Stimulated activated naive CD4-positive, alpha-beta T cell treated with Interleukin-2 at 50 U/mL for 16 hours (primary cell): ENCODE measurements around the gene GPR132.
A peak's percentile ranks its signal among the peaks of the same experiment; 100 is the strongest.

Experiments
- DNase-seq: peaks from one replicate; lab custom pipeline; 2025; lab: John Stamatoyannopoulos, UW

GPR132 gene

DNA sequence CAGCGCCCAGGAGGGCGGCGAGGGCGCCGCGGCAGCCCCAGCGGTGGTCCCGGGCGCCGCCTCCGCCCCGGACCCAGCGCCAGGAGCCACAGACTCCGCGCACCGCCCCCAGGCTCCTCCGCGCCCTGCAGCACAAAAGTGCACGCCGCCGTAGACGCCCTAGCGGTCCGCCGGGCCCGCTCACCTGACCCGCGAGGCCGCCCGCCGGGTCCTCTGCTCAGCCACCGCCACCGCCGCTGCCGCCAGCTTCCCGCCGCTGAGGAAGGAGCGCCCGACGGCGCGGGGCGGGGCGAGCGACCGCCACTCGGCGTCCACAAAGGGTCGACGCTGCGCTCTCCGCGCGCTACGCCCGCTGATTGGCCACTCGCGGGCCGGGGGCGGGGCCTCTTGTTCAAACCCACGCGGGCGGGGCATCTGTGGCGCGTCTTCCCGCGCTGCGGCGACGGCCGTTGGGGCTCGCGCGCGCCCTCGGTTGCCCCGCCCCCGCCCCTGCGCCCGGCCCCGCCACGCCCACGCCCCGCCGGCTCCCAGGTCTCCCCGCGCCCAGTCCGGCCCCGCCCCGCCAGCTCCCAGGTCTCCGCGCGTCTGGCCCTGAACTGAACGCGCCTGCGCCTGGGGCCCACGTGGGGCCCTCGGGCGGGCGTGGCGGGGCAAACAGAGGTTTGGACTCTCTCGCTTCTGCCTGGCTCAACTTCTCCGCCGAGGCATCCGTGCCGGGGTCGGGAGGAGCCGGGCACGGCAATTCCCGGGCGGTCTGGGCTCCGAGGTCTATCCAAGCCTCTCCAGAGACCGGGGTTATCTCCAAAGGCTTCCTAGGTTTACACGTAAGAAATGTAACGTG, 44.2 kb downstream of the GPR132 start, which contains the start of gene CDCA4:
CDCA4 (minus strand) TSS at position 269 of the 841 bp plus-strand sequence. CDS start 9,154 bp downstream, outside the sequence.
- DNase-seq = peak; percentile 99

DNA sequence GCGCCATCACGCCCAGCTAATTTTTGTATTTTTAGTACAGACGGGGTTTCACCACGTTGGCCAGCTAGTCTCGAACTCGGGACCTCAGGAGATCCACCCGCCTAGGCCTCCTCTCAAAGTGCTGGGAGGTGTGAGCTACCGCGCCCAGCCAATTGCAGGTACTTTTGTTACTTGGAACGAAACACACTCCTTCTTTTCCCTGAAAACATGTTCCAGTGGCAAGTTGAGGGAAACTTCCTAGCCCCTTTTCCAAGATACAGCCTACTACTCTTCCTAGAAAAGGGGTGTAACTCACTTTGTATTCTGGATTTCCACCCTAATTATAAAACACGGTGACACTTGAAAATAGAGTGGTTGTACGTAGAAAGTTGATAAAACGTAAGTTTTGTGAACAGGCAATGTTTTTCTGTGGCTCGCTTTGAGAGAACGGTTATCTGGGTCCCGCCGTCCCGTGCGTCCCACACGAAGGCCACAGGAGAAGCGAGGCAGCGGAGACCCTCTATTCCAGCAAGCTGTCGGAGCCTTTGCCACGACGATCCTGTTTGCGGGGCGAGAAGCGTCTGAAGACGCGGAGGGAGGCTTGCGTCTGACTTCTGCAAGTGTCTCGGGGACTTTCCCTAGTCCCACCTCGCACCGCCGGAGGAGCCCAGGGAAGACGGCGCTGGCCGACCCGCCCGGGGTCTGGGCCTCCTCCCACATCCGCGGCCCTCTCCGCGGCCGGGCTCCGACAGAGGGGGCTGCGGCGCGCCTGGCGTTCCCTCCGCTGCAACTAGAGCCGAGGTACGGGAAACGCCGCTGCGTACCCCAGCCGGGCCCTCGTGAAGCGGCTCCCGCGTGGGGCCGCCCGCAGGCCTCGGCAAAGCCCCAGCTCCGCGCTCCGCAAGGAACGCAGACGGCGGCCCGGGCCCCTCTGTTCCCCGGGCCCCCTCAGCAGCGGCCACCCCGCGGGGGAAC, 45.1 kb downstream of the GPR132 start:
- peak; percentile 59 for DNase-seq

DNA sequence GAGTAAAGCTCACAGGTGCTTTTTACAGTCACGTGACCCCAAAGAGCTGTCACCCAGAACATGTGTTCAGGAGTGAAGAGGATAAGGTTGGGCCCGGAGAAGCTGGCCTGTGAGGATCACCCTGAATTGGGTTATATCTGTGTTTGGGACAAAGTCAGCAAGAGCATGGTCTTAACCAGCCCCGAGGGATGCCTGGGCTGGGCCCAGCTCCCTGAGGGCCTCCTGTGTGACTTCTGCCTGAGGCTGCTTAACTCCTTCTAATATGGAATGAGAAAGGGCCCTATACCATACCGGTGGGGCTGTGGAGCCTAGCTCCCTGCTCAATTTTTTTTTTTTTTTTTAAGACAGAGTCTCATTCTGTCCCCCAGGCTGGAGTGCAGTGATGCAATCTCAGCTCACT, 46.8 kb downstream of the GPR132 start:
- no peak for DNase-seq

DNA sequence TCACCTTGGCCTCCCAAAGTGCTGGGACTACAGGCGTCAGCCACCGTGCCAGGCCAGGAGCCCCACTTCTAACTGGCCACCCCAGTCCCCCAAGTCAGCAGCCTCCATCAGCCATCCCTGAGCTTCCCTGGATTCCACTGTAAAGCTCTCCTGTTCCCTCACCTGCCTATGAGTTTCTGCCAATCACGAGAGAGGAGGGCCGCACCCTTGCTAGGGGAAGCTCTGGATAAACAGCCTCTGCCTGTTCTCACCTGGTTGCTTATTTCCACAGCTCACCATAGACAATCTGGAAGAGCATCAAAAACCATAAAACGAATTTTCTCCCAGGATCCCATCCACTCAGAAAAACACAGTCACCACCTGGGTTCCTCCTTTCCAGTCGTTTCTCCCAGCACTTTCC, 49.3 kb downstream of the GPR132 start:
- no peak for DNase-seq

DNA sequence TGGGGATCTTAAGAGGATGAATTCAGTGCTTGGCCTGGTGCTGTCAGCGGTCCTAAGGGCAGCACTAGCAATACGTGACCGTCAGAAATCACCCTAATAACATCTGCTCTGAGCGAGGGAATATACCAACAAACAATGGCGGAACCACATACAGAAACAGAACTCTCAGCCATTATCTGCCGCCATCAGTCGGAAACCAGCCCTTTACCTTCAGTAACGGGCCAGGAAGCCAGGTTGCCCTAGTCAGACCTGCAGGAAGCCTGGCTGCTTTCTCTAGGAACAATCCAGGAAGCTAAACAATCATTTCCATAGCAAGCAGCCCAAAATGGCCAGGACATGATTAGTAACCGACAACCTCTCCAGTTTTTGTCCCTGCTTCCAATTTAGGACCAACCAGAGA, 50.0 kb downstream of the GPR132 start:
- DNase-seq = no peak

DNA sequence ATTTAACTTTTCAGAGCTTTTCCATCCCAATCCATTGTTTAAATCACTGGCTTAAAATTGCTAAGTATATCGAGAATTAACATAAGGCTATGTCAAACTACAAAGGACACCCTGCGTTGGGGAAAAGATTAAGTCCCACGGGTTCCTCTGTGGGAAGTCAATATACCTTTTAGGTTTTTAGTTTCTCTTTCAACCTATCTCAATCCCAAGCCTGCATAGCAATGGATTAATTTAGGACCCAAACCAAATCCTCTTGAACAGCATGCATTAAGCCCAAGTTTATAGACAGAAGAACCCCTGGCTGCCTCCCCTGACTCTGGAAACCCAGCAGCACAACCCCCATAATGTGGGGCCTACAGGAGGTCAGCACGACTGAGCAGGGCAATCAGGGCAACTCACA, 50.6 kb downstream of the GPR132 start:
- DNase-seq = no peak

DNA sequence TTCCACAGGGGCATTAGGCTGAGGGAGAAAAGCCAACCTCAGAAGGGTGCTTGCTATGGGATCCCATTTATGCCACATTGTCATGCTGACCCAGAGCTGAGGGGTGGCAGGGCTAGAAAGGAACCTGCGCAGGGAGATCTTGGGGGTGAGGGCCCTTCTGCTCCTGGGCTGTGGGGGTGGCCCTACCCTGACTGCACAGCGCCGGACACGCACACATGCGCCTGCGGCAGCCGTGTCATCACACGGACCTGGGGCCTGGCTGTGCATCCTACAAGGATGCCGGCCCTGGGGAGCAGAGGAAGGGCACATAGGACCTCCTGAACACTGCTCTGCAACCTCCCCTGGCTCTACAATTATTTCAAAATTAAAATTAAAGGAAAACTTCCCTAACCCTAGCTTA, 51.2 kb downstream of the GPR132 start:
- no peak for DNase-seq

DNA sequence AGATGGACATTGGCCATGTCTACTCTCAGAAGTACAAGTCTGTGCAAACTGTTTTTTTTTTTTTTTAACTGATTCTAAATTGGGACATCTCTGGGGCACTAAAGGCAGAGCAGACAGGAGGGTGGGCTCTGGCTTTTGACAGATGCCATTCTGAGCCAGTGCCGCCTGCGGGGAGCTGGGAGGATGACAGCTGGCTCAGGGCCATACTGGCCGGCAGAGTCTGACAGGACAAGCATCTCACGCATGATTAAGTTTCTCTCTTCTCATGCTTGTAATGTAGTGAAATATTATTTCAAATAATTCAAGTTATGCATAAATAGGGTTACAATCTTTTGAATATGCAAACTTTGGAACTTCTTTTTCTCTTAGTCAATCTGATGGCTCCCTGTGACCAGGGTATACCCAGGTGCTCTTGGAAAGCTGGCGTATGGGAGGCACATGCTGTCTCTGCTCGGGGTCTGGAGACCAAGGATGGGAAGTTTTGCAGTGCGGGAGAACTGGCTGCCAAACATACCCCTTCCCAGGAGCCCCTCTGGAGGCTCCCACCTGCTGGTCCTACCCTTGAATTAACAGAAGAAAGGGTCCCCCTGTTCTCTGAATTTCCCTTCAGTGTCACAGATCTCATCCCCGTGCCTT, 52.0 kb downstream of the GPR132 start:
- DNase-seq = no peak

DNA sequence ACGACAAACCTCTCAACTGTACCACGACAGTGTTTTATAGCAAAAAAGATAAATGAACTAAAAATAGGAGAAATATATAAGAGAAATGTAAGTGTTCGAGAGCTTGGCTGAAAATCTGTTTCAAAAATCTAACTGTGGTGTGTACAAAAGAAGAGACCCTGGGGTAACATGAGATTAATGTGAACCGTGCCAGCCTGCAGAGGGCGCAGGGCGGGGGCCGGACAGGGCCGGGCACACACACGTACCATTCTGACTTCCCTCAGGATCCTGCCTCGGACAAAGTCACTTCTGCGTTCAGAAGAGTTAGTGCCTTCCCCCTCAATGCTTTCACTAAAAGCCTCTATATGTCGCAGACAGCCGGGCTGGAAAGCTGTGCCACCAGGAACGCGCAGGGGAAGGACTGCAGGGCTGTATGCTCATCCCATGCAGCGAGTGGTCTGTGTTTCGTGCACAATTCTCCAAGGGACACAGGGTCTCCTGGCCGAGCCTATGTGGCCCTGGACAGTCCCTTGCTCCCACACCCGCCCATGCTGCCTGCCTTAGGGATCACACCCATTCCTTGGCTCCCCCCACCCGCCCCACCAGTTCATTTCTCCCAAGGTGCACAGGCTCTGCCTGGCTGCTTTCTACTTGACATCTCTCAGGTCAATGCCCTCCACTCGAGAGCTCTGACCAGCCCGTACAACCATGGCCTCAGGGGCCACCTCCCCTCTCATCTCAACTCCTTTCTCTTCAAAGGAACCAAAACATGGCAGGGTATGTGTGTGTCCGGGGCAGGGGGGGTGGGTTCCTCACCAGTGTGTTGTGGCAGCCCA, 52.9 kb downstream of the GPR132 start:
- DNase-seq = no peak

DNA sequence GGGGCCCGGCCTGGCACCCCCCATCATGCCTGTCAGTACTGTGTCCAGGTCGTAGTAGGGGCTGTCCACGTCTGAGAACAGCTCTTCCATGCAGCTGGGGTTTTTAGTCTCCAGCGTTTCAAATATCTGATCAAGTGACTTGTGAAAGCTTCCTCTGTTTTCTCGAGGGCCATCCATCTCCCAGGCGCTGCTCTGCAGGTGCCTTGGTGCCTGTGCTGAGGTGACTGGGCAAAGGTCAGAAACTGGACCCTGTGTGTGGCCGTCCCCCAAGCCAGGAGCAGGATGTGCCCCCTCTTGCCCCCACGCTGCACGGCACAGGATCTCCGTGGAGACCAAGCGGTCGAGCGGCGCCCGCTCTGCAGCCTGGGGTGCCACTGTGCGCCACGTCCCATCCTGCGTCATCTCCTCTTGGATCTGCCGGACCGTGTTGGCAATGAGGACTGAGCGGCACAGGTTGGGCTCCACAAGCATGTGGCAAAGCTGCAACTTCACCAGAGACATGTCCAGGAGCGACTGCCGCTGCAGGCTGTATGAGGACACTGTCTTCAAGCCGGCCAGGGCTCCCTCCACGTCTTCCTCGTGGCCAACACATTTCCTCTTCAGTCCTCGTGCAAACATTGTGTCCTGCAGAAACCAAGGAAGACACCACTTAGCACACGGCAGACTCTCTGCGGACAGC, 53.8 kb downstream of the GPR132 start:
- DNase-seq = no peak

DNA sequence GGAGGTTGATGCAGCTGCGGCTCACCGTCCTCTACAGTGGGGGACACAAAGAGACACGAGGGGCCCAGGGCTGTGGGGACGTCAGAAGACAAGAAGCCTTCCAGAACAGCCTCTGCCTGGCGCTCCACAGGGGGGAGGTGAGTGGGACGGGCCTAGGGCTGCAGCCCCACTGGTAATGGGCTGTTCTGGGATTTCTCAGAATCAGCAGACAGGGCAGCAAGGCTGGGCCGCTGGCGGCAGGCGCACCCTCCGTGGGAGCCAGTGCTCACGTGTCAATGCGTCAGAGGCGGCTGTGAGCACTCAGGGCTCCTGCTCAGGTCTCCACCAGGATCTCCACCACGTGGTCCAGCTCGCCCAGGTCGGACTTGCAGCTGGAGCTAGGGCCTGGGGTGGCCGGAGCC, 54.3 kb downstream of the GPR132 start:
- DNase-seq = no peak

DNA sequence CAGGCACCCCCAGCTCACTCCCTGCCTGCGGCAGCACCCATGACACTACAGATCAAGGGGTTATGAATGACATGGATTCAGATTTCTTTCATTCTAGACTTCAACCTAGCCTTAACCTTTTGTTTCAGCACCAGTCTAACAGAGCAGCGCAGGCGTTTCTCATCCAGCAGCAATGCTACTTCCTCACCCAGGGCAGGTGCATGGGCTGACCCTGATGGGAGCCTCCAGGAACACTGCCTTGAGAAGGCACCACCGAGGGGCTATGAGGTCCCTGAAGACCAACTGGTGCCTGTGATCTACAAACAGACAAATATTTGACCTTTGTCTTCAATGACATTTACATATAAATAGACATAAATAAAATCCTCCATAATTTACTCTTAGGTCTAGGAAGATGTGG, 55.1 kb downstream of the GPR132 start:
- DNase-seq = no peak

DNA sequence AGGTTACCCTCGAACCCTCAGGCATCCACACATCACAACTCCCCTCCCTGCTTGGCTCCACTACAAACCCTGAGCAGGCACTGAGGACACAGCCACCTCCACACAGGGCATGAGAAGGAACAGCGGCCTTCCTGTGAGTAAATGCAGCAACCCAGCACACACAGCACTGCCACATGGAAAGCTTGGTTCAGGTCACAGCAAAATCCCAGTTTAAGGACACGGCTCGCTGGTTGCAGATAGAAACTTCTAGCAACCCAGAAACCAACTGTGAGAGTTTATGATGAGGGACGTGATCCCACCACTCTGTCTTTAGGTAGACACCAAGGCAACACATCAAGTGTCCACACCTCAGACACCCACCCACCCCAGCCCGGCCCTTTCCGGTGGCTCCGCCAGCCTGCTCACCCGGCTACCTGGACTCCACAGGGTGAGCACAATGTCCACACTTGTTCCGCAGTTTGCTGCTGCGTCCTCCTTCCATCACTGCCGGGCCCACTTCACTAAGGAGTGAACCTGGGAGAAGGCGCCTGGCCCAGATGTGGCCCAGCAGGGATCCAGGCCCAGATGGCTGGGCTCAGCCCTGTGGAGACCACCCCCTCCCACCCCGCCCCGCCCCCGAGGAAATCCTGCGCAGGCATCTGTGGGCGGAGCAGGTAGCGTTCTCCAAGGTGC, 57.5 kb downstream of the GPR132 start:
- DNase-seq = no peak

DNA sequence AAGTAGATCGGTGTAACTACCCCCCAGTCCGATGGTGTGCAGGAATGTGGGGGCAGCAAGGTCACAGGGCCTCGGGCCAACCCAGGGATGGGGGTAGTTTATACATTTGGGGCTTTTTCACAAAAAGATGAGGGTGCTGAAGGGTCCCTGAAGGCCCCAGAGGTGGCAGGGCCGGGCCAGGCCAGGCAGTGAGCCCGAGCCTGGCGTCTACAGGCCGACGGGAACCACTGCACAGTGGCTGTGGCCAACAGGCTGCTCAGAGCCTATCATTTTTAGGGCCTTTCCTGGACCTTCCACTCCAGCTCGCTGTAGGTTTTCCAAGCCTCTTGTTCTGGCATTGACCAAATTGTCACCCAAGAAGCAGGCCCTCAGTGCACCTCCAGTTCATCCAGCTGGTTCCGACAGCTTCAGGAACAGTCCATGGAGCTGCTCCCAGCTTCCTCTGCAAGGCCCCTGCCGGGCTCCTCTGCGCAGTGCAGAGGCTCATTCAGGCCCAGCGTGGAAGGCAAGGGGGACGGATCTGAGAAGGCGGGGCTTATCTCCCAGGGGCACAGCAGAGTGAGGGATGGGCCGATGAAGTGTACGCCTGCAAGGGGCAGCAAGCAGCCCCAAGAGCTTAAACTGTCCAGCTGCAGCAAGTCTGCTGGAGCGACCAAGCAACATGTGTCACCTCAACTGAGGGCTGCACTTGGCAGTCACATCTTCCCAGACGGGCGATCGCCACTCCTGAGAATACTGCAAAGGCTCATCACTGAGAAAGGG, 58.2 kb downstream of the GPR132 start:
- no peak for DNase-seq

DNA sequence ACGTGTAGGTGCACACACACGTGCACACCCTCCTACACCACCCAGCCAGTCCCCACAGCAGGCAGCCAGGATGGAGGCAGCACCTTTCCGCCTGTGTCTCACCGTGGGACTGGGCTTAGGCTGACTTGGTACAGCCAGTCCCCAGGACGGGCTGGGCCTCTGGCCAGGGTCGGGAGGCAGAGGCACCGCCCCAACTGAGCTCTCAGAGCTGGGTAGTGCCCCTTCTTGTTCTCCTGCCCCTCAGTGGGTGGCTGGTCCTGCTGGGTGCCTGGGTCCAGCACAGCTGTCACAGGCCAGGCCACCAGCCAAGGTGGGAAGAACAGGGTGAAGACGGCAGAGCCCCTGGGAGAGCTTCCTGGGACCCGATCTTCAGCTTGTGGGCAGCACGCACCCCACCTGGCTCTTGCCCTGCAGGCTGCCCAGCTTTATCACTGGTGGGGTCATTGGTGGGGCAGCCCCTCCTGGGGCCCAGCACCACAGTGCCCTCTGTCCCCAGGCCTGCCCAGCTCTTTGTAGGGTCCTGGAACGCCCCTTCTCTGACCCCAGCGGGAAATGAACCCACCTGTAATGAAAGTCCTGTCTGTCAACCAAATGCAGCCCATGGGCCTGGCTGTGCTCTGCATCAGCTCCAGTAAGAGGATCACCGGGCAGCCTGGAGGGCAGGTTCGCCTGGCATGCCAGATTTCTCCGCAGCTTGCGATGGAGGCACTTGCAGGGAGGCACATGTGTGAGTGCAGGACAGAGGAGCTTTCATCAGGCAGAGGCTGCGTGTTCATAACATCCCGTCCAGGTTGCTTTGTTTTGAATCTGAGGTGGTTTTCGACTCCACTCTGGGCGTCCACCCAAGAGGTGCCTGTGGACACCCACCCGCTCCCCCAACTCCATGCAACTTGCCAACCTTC, 59.0 kb downstream of the GPR132 start:
- no peak for DNase-seq

DNA sequence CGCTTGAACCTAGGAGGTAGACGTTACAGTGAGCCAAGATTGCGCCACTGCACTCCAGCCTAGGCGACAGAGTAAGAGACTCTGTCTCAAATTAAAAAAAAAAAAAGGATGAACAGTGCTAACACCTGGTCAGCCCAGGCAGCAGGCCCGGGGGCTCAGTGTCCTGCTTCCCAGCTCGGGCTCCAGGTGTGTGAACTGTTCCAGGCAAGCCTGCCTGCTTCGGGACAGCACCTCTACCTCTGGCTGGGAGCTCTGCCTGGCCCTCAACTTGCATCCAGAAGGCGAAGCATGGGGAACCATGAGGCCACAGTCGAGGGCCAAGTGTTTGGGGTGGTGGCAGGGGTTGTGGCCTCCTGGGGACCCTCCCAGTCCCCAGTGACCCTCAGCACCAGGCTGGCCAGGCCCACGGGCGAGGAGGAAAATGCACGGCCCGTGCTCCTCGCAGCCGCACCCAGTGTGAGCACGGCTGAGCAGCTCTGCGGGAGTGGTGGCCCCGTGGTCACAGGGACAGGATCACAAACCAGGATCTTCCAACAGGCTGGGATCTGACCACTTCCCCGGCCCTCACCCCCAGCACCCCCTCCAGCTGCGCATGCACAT, 59.8 kb downstream of the GPR132 start:
- DNase-seq = no peak
